GM12874 (cell line): ENCODE measurements around the gene PPP1R13L.

Experiments
- CTCF ChIP-seq: IDR thresholded peaks from 2 replicates; pipeline ENCODE4 v1.5.1; 2011; ENCODE audit warnings: low read depth, mild to moderate bottlenecking, control low read depth, low read length, moderate library complexity; ENCODE audit not compliant: insufficient read depth

The PPP1R13L gene

GRCh38 chr19:45408121-45408520 lies 3.3 kb upstream of the PPP1R13L start:
- TF ChIP-seq CTCF: no peak

- no peak for TF ChIP-seq CTCF
Observed at GRCh38 chr19:45407091-45407375, 2.2 kb upstream of the PPP1R13L start.

- no peak for TF ChIP-seq CTCF
Observed at GRCh38 chr19:45406226-45407090, 1.6 kb upstream of the PPP1R13L start, which contains the start of gene POLR1G. Gene POLR1G (plus strand): TSS chr19:45406644. CDS start chr19:45406697, 53 bp downstream.

- TF ChIP-seq CTCF: no peak
Observed at GRCh38 chr19:45405435-45406225, 761 bp upstream of the PPP1R13L start.

GRCh38 chr19:45403781-45404556 lies 900 bp downstream of the PPP1R13L start:
- peak; percentile 82 for TF ChIP-seq CTCF

GRCh38 chr19:45403272-45403671 lies 1.6 kb downstream of the PPP1R13L start:
- TF ChIP-seq CTCF: no peak
